IPS DF 19.7 (cell line): ENCODE measurements around the gene PKNOX2.

Experiments
- DNase-seq: peaks from one replicate; pipeline ENCODE4 v3.0.0-alpha.2; 2013; ENCODE audit warnings: low read depth, low spot score

Gene PKNOX2

GRCh38 chr11:125408311-125408711 is 243.8 kb downstream of the PKNOX2 start:
- no peak for DNase-seq

- no peak for DNase-seq
Measured at GRCh38 chr11:125410091-125410490, 245.5 kb downstream of the PKNOX2 start.

GRCh38 chr11:125412177-125412496 is 247.6 kb downstream of the PKNOX2 start:
- DNase-seq, result no peak

- no peak for DNase-seq
Measured at GRCh38 chr11:125412509-125412908, 248.0 kb downstream of the PKNOX2 start.

- DNase-seq, result no peak
Measured at GRCh38 chr11:125413226-125413625, 248.7 kb downstream of the PKNOX2 start.

- DNase-seq, result no peak
Measured at GRCh38 chr11:125414121-125414520, 249.6 kb downstream of the PKNOX2 start.

- no peak for DNase-seq
Measured at GRCh38 chr11:125416981-125417935, 252.7 kb downstream of the PKNOX2 start.

GRCh38 chr11:125418396-125418795 is 253.8 kb downstream of the PKNOX2 start:
- DNase-seq, result no peak

GRCh38 chr11:125422681-125423080 is 258.1 kb downstream of the PKNOX2 start:
- DNase-seq, result no peak

GRCh38 chr11:125423247-125423849 is 258.8 kb downstream of the PKNOX2 start:
- DNase-seq, result no peak

- DNase-seq, result no peak
Measured at GRCh38 chr11:125425601-125426000, 261.1 kb downstream of the PKNOX2 start.

- DNase-seq, result no peak
Measured at GRCh38 chr11:125426818-125427528, 262.4 kb downstream of the PKNOX2 start.

GRCh38 chr11:125428486-125429173 is 264.1 kb downstream of the PKNOX2 start:
- DNase-seq, result no peak

- no peak for DNase-seq
Measured at GRCh38 chr11:125429174-125429707, 264.7 kb downstream of the PKNOX2 start.

- no peak for DNase-seq
Measured at GRCh38 chr11:125429807-125430678, 265.5 kb downstream of the PKNOX2 start.

GRCh38 chr11:125431009-125431408 is 266.5 kb downstream of the PKNOX2 start:
- DNase-seq, result no peak

- no peak for DNase-seq
Measured at GRCh38 chr11:125431481-125431880, 266.9 kb downstream of the PKNOX2 start.

GRCh38 chr11:125433454-125434121 is 269.0 kb downstream of the PKNOX2 start:
- DNase-seq, result no peak

- no peak for DNase-seq
Measured at GRCh38 chr11:125435461-125436238, 271.1 kb downstream of the PKNOX2 start.
